Measurements from ENCODE around the gene CFAP58.
"Not testable (repeated sequence)": the region's sequence is repeated elsewhere in the genome, so short reads cannot be mapped to it uniquely, and the experiment has no call there.

The CFAP58 gene

GRCh38 chr10:104427989-104428388 is 74.4 kb downstream of the CFAP58 start:
- DNase-seq (ENCODE audit: low read depth in 1 of 2, low spot score in 1 of 2) = no peak

GRCh38 chr10:104429846-104430245 is 76.2 kb downstream of the CFAP58 start:
- DNase-seq (ENCODE audit: low read depth in 1 of 2, low spot score in 1 of 2) = no peak

- no peak for DNase-seq (ENCODE audit: low read depth in 1 of 2, low spot score in 1 of 2)
Observed at GRCh38 chr10:104430360-104430759, 76.7 kb downstream of the CFAP58 start.

- no peak for DNase-seq (ENCODE audit: low read depth in 1 of 2, low spot score in 1 of 2)
Observed at GRCh38 chr10:104433669-104434068, 80.0 kb downstream of the CFAP58 start.

- no peak for DNase-seq (ENCODE audit: low read depth in 1 of 2, low spot score in 1 of 2)
Observed at GRCh38 chr10:104434601-104435000, 81.0 kb downstream of the CFAP58 start.

- DNase-seq (ENCODE audit: low read depth in 1 of 2, low spot score in 1 of 2) = no peak
Observed at GRCh38 chr10:104435822-104436221, 82.2 kb downstream of the CFAP58 start.

- no peak for DNase-seq (ENCODE audit: low read depth in 1 of 2, low spot score in 1 of 2)
Observed at GRCh38 chr10:104437226-104437625, 83.6 kb downstream of the CFAP58 start.

GRCh38 chr10:104440221-104440620 is 86.6 kb downstream of the CFAP58 start:
- DNase-seq (ENCODE audit: low read depth in 1 of 2, low spot score in 1 of 2) = no peak

- no peak for DNase-seq (ENCODE audit: low read depth in 1 of 2, low spot score in 1 of 2)
Observed at GRCh38 chr10:104441329-104442000, 87.8 kb downstream of the CFAP58 start.

GRCh38 chr10:104445359-104445758 is 91.7 kb downstream of the CFAP58 start:
- DNase-seq (ENCODE audit: low read depth in 1 of 2, low spot score in 1 of 2) = no peak

GRCh38 chr10:104446151-104446550 is 92.5 kb downstream of the CFAP58 start:
- DNase-seq (ENCODE audit: low read depth in 1 of 2, low spot score in 1 of 2) = no peak

GRCh38 chr10:104447331-104447730 is 93.7 kb downstream of the CFAP58 start:
- DNase-seq (ENCODE audit: low read depth in 1 of 2, low spot score in 1 of 2) = no peak

GRCh38 chr10:104447906-104448305 is 94.3 kb downstream of the CFAP58 start:
- DNase-seq (ENCODE audit: low read depth in 1 of 2, low spot score in 1 of 2) = no peak

GRCh38 chr10:104449391-104449790 is 95.8 kb downstream of the CFAP58 start:
- no peak for DNase-seq (ENCODE audit: low read depth in 1 of 2, low spot score in 1 of 2)

GRCh38 chr10:104450490-104450889 is 96.9 kb downstream of the CFAP58 start:
- no peak for DNase-seq (ENCODE audit: low read depth in 1 of 2, low spot score in 1 of 2)

- no peak for DNase-seq (ENCODE audit: low read depth in 1 of 2, low spot score in 1 of 2)
Observed at GRCh38 chr10:104450954-104451353, 97.3 kb downstream of the CFAP58 start.

- no peak for DNase-seq (ENCODE audit: low read depth in 1 of 2, low spot score in 1 of 2)
Observed at GRCh38 chr10:104452977-104453376, 99.3 kb downstream of the CFAP58 start.

GRCh38 chr10:104456802-104457542 is 103.3 kb downstream of the CFAP58 start:
- DNase-seq (ENCODE audit: low read depth in 1 of 2, low spot score in 1 of 2) = no peak

- DNase-seq (ENCODE audit: low read depth in 1 of 2, low spot score in 1 of 2) = no peak
Observed at GRCh38 chr10:104457543-104457828, 103.9 kb downstream of the CFAP58 start.

GRCh38 chr10:104465575-104465974 is 111.9 kb downstream of the CFAP58 start:
- not testable (repeated sequence) for DNase-seq (ENCODE audit: low read depth in 1 of 2, low spot score in 1 of 2)

- not testable (repeated sequence) for DNase-seq (ENCODE audit: low read depth in 1 of 2, low spot score in 1 of 2)
Observed at GRCh38 chr10:104468818-104469217, 115.2 kb downstream of the CFAP58 start.

- no peak for DNase-seq (ENCODE audit: low read depth in 1 of 2, low spot score in 1 of 2)
Observed at GRCh38 chr10:104472505-104472904, 118.9 kb downstream of the CFAP58 start.
